ENCODE results near the gene NAA16.
"Not testable (repeated sequence)": the region's sequence is repeated elsewhere in the genome, so short reads cannot be mapped to it uniquely, and the experiment has no call there.

NAA16 gene

GRCh38 chr13:41356385-41356648 lies 45.2 kb downstream of the NAA16 start:
- not testable (repeated sequence) for DNase-seq (ENCODE audit: low spot score)

- no peak for DNase-seq (ENCODE audit: low spot score)
These were observed 45.7 kb downstream of the NAA16 start for GRCh38 chr13:41356786-41357185.

GRCh38 chr13:41361491-41361890 lies 50.4 kb downstream of the NAA16 start:
- DNase-seq (ENCODE audit: low spot score), result no peak

- no peak for DNase-seq (ENCODE audit: low spot score)
These were observed 53.0 kb downstream of the NAA16 start for GRCh38 chr13:41364043-41364442.

- DNase-seq (ENCODE audit: low spot score), result no peak
These were observed 54.6 kb downstream of the NAA16 start for GRCh38 chr13:41365631-41366030.

- DNase-seq (ENCODE audit: low spot score), result no peak
These were observed 59.7 kb downstream of the NAA16 start for GRCh38 chr13:41370736-41371135.

- no peak for DNase-seq (ENCODE audit: low spot score)
These were observed 66.4 kb downstream of the NAA16 start for GRCh38 chr13:41377446-41377845.

- DNase-seq (ENCODE audit: low spot score), result no peak
These were observed 71.4 kb downstream of the NAA16 start for GRCh38 chr13:41382431-41382830.

- DNase-seq (ENCODE audit: low spot score), result no peak
These were observed 72.3 kb downstream of the NAA16 start for GRCh38 chr13:41383386-41383785.

- peak; percentile 31 for DNase-seq (ENCODE audit: low spot score)
These were observed 73.9 kb downstream of the NAA16 start for GRCh38 chr13:41384749-41385503.

GRCh38 chr13:41386211-41386610 lies 75.1 kb downstream of the NAA16 start:
- no peak for DNase-seq (ENCODE audit: low spot score)

GRCh38 chr13:41387576-41387975 lies 76.5 kb downstream of the NAA16 start:
- no peak for DNase-seq (ENCODE audit: low spot score)

GRCh38 chr13:41388143-41388881 lies 77.2 kb downstream of the NAA16 start:
- no peak for DNase-seq (ENCODE audit: low spot score)

- DNase-seq (ENCODE audit: low spot score), result no peak
These were observed 78.5 kb downstream of the NAA16 start for GRCh38 chr13:41389580-41389979.

GRCh38 chr13:41394166-41394565 lies 83.1 kb downstream of the NAA16 start:
- no peak for DNase-seq (ENCODE audit: low spot score)

GRCh38 chr13:41398494-41399170 lies 87.6 kb downstream of the NAA16 start:
- no peak for DNase-seq (ENCODE audit: low spot score)

- DNase-seq (ENCODE audit: low spot score), result peak; percentile 29
These were observed 90.3 kb downstream of the NAA16 start for GRCh38 chr13:41401366-41401765.

- no peak for DNase-seq (ENCODE audit: low spot score)
These were observed 91.8 kb downstream of the NAA16 start for GRCh38 chr13:41402691-41403511.

GRCh38 chr13:41403983-41404382 lies 92.9 kb downstream of the NAA16 start:
- no peak for DNase-seq (ENCODE audit: low spot score)

GRCh38 chr13:41405367-41405766 lies 94.3 kb downstream of the NAA16 start:
- DNase-seq (ENCODE audit: low spot score), result no peak

GRCh38 chr13:41407380-41407779 lies 96.3 kb downstream of the NAA16 start:
- DNase-seq (ENCODE audit: low spot score), result no peak

GRCh38 chr13:41408121-41408520 lies 97.1 kb downstream of the NAA16 start:
- no peak for DNase-seq (ENCODE audit: low spot score)
